GM21737 (cell line): ENCODE data around the gene COPZ1.
"Not testable (repeated sequence)": the region's sequence is repeated elsewhere in the genome, so short reads cannot be mapped to it uniquely, and the experiment has no call there.

ENCODE experiments used
- ATAC-seq: cut with Tn5 transposase; IDR thresholded peaks from one replicate; pipeline ENCODE4 v1.9.1; 2021; ENCODE audit warnings: mild to moderate bottlenecking, moderate library complexity; ENCODE audit not compliant: unreplicated experiment

Gene COPZ1

DNA sequence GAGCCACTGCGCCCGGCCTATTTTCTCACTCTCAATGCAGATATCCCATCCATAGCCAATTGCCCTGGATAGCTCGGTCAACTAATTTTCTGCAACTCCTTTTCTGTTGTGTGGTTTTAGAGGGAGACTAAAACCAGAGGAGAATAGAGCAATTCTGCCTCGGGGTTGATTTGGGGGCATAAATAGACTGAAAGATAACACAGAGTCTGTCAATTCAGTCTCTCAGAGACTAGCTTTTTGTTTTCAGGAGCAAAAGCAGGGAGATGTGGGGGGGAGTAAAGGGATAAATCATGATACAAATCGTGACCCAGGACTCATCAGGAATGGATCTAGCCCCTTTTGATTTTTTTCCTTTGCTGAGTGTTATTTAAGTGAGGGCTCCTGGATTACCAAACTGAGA lies 6.5 kb downstream of the COPZ1 start:
- no peak for ATAC-seq

DNA sequence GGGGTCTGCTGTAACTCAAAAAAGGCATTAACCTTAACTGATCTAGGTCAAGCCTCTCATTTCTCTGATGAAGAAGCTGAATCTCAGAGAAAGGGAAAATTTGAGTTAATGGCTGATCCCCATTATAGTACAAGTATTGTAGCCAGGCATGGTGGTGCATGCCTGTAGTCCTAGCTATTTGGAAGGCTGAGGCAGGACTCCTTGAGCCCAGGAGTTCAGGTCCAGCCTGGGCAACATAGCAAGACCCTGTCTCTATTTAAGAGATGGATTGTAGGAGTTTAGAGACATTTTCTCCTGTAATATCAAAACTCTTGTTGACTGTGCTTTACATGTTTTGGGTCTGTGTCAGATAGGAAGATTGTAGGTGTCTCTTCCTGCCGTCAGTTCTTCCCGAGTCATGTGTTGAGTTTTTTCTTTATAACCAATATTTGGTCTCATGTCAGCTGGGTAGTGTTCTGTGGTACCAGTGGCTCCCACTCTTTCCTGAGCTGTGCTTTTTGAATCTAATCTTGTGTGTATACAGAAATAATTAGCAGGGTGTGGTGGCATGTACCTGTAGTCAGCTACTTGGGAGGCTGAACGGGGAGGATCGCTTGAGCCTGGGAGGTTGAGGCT lies 8.6 kb downstream of the COPZ1 start:
- ATAC-seq = no peak

DNA sequence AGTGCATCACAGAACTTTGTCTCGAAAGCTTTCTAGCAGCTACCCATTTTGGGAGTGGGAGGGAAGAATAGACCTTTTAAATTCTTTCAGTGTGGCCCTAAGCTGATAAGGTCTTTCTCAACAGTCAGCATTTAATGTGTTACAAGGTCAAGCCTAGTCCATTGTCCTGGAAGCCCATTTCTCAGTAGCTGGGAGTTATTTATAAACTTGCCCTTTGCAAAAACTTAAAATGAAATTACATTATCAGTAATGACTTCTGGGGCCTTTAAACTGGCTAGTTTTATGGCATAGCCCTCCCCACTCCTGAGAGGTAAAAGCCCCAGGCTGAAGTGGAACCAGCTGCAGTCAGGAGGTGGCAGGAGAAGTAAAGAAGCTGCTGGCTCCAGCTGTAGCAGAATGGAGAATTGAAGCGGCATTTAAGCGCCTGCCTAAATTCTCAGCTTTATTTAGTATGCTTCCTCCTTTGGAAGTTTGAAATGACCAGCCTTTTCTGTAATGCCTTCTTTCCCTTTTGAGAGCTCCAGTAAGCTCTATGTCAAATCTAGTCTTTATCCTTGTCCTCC lies 12.4 kb downstream of the COPZ1 start:
- ATAC-seq = no peak

DNA sequence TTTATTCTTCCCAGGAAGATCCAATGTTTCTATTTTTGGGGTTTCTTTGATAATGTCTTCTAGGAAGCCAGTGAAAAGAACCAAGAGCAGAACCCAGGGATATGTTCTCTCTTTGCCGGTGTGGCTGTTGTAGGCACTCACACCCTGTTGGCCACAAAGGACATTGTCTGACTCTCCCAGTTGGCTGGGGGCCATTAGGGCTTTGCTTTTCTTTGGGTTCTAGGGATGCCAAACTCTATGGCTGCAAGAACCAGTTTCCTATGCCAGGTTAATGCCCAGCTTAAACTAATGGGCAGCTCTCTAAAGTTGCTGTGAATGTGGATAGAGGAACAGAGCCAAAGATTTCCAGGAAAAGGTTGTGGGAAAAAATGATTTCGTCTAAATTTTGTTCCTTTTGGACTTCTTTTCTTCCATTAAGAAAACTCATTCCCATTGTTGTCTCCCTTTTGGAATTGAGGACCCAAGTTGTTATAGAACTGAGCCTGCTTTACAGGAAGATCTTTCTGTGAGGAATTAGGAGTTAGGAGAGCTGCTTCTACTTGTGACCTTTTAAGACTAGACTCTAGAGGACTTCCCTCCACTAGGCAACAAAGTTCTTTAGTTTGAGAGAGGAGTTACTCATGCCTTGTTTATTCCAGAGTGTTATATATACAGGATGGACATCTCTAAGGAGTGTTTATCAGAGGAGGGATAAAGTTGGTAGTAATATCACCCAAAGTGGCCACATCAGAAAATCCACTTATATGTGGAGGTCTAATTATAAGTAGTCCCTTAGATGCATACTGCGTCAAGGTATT lies 13.1 kb downstream of the COPZ1 start:
- ATAC-seq = no peak

DNA sequence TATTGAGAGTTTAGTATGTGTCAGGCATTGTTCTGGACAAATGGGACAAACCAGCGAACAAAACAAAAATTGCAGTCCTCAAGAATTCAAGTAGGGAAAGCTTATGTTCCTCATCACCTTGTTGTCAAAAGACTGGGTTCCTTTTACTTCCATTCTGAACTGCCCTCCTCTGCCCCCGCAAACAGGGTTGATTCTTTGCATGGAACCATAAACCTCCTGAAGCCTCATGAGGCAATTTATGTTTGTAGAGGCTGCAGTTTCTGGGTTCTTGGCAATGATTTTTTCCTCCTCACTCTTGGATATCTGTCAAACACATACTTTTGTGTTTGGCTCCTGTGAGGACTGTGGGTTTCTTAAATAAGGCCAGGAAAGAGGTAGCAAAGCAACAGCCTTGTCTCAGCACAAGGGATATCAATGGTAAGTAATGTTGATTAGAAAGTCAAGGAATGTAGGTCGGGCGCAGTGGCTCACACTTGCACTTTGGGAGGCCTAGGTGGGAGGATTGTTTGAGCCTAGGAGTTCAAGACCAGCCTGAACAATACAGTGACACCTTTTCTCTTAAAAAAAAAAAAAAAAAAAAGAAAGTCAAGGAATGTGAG lies 13.9 kb downstream of the COPZ1 start:
- ATAC-seq = no peak

DNA sequence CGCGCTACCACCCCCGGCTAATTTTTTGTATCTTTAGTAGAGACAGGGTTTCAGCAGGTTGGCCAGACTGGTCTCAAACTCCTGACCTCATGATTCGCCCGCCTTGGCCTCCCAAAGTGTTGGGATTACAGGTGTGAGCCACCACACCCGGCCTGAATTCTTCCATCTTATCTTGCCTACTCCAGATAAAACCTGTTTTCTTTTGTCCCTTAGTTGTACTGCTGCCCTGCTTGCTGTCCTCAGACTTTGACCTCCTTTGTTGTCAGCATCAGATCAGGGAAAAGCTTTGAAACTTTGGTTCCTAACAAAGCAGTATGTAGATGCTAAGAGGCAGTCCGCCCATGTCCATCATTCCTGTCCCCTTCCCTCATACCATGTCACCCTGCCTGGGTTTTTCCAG lies 15.9 kb downstream of the COPZ1 start:
- no peak for ATAC-seq

DNA sequence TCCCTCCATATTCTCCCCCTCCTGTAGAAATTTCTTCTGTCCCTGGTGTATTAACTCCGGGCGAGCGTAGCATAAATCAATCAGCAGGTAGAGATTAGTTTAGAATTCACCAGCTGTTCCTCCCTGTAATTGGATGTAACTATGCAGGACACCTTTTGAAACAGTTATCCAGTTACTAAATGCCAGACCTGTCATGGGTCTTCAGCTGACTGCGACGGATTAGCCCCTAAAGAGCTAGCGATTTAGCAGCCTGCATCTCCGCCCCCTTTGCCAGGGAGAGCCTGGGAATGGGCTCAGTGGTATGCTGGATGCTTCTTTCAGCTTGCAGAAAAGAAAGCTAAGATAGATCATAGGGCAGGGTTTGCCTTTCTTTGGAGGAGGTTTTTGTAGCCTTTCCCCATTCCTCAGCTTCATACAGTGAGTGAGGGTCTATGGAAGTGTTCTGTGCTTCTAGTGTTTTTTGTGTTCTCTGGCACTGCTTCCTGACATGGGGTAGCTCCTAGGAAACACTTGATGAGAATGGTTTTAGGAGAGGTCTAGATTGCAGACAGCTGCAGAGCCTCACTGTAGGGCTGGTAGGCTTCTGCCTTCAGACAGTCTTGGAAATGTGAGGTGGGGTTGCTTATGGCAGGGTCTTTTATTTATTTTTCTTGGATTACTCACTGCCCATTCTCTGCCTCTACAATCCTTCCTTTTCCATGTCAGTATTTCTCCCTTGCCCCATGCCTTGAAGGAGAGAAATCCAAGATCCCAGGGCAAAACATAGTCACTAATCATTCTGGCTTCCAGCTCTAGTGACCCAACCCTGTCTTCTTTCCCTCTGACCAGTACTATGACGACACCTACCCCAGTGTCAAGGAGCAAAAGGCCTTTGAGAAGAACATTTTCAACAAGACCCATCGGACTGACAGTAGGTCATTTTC lies 16.7 kb downstream of the COPZ1 start:
- no peak for ATAC-seq

DNA sequence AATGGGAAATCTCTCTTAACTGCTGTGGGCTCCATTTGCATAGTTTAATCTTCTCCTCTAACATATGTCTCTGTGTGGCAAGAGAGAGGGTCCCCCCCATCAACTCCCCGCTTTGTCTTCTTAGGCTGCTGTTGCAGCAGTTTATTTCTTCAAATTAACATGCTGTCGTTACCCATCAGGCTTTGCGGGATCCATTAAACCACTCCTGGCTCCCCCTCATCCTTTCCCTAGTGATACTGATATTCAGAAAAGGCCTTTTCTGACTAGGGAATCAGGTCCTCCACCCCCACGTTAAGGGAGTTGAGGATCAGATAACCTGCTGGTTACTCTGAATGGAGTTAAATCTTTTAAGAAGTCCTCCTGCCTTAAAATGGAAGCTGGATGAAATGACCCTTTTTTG lies 24.1 kb downstream of the COPZ1 start:
- no peak for ATAC-seq

DNA sequence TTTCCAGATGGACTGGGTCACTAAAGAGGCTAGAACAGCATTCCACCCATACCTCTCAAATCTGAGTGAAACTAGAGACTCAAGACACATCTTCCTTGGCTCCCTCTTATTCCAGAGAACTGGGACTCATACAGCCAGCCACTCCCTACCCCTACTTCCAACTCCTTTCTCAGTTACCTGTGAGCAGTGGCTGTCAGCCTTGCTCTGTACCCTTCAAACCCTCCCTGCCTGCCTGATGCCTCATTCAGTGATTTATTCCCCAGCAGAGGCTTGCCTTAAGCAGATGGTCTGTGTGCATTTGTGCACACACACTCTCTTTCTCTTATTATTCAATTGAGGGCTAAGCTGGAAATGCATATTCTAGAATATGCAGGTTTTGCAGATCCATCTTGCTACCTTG lies 24.7 kb downstream of the COPZ1 start:
- no peak for ATAC-seq

DNA sequence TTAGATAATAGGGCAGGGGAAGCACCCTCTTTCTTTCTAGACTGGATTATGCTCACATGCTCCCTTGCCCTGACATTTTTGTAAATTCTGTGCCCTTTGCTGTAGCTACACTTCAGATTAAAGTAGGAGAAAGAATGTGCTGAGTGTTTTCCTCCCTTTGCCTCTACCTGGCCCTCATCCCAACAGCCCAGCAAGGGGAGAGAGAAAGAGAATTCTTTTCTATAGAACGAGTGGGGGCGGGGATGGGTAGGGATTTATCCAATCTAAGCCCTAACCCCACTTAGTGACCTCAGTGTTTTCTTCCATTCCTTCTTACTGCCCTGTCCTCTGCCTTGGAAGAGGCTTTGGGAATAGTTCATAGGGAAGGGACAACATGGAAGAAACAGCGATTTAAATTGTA lies 25.8 kb downstream of the COPZ1 start:
- no peak for ATAC-seq

DNA sequence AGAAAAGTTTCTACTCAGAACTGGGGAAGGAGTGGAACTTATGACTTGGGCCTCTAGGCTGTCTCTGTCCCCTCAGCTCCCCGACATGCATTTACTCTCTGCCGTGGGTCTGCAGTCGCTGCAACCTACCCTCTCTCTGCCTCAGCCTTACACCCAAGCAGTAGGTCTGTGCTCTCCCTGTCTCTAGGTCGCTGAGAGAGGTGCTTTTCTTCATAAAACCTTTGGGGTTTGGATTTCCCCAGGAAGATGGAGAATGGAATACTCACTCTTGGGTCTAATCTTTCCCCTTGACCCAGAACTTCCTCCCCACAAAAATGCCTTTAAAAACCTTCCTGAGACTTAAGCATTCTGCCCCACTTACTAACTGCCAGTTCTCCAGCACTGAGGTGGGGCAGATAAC lies 26.4 kb downstream of the COPZ1 start:
- no peak for ATAC-seq

DNA sequence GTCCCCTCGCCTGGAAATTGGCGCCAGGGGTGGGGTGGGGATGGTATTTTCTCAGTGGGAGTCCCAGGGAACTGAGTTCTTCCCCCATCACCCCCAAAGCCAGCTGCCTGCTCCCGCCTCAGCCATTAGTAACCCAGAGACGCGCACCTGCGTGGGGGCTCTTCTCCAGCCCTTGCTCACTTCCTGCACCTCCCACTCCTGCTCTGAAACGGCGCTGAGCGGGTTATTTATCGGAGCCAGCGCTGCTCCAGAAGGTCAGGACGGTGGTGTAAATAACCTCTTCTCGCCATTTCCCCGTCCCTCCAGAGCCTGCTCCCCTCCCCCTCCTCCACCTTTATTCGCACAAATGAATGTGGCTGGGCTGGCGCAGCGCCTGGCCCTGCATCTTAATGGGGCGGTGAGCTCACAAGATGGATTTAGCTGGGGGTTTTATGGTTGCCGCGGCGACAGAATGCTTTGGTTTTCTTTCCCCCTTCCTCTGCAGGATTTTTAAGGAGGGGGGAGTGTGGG lies 27.1 kb downstream of the COPZ1 start:
- no peak for ATAC-seq

DNA sequence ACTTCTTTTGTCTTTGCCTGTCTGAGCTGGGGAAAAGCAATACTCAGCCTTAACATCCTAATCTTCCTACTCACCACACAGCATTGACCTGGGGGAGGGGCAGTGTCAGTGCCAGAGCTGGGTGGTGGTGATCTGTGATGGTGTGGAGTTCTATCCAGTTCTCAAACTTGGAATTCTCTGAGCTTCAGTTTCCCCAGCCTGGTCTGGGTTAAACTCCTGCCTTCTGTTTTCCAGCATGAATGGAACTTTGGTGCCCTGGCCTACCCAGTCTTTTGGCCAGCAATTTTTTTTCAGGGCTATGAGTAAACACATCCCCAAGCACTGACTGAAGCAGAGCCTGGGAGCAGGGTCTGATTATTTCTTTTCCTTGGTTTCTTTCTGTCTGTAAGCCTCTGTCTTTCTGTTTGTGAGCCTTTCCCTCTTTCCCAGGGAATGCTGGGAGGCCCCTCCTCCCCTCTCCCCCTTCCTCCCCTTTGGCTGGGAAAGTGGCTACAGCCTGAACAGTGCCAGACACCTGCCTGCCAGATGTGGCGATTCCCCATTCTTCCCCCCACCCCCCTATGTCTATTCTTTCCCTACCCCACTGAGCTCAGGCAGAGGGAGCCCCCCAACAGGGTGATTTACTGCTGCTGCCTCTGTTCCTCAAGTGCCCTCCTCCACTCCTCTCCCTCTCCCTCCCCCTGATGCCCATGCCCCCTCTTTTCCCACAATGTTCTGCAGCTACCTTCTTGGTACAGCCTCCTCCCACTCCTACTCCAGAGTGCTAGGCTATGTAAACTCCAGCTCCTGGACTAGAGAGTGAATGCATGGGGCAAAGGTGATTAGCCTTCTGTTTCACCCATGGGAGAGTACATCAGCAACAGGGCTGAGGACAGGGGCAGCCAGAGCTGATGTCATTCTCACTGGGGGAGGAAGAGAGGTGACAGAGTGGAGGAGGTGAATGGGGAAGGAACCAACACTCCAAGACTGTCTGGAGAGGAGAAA lies 28.3 kb downstream of the COPZ1 start:
- no peak for ATAC-seq

DNA sequence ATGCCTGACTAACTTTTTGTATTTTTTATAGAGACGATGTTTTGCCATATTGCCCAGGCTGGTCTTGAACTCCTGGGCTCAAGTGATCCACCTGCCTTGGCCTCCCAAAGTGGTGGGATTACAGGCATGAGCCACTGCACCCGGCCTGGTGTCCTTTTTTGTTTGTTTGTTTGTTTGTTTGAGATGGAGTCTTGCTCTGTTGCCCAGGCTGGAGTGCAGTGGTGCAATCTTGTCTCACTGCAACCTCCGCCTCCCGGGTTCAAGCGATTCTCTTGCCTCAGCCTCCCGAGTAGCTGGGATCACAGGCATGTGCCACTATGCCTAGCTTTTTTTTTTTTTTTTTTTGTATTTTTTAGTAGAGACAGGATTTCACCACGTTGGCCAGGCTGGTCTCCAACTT lies 29.3 kb downstream of the COPZ1 start:
- not testable (repeated sequence) for ATAC-seq

DNA sequence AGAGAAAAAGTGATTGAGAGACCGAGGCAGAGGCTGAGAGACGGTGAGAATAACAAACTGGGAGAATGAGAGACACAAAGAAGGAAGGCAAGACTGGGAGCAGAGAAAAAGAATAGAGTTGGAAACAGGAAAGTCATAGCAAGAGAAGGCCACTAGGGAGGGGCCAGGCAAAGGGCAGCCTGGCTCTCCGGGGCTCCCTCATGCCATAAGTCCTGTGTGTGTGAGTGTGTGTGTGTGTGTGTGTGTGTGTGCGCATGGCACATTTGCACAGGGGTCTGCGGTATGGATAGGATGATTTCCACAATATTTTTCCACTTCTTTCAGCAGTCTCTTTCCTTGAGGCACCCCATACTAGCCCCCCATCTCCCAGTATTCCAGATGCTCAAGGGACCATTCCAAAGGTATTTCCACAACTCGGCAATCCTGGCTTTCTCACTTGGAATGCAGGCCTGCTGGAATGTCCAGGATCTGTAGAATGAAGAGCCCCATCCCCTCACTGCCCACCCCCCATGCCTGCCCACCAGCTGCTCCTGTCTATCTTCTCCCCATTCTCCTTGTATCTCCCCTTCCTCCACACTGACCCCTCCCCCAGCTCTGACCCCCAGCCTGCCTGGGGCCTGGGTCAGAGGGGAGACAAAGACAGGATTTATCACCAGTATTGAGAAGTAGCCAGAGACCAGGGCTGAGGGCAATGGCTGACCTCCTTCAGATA lies 30.3 kb downstream of the COPZ1 start:
- ATAC-seq = no peak

DNA sequence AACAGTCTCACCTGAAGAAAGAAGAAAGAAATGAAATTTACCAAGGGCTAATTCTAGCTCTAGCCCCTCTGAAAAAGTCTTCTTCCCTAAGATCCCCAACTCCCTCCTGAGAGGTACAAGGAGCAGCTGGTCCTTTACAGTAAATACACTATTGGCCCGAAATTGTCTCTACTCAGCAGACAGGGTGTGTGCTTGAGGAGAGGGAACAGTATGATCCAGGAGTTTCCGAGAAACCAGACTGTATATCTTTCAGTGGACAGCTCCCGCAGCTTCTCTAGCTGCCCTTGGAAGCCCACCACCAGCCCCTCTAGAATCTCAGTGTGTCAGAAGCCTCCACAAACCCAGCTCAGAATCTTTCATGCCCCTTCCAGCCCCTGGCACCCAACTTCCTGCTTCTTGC lies 31.3 kb downstream of the COPZ1 start:
- ATAC-seq = no peak

DNA sequence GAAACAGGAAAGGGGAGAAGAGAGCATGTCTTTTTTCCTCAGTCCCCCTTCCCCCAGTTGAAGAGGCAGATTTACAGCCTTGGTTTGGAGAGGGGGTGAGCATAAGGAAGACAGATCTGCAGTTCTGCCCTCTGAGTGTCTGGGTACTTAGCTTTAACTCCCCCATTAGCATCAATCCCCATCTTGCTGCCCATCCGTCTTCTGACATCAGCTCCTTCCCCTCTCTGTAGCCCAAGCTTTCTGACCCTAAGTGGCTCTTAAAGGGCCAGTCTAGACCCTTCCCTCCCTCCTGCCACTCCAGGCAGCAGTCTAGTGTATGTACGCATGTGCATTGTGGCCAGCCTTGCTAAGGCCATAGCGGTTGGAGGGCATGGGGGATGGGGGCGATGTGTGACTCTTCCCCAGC lies 32.0 kb downstream of the COPZ1 start:
- ATAC-seq = no peak

DNA sequence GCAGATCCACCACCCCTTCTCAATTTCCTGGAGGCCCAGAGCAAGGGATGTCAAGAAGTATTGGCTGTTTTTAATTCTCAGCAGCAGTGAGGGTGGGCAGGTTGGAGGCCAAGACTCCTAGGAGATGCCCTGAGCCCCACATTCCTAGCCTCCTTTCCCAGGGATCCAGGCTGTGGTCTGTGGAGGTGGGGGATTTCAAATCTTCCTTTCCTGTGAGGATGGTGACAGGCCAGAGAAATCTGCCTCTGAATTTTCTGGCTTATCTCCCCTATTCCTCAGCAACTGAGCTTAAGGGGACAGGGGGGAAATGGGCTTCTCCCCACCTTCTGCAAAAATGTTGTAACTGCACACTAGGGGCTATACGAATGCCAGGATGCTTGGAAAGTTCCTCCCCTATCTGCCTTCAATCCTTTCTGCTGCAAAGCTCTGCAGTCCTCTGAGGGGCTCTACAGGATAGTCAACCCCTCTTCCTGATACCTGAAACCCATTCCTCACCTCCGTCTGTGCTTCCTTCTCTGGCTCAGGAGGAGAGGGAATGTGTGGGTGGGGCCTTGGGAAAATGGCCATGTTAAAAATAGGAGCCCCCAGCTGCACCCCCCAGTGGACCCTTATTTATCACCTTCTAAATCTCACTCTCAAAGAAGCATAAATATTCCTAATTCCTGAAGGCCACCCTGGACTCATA lies 32.7 kb downstream of the COPZ1 start:
- no peak for ATAC-seq
